G401.6 (cell line): ENCODE measurements around the gene LIPG.

Source experiments
- FAIRE-seq: peaks from 2 replicates; lab custom pipeline; 2012; peaks lifted over from hg19 to GRCh38; lab: Jason Lieb, UNC

LIPG gene

DNA sequence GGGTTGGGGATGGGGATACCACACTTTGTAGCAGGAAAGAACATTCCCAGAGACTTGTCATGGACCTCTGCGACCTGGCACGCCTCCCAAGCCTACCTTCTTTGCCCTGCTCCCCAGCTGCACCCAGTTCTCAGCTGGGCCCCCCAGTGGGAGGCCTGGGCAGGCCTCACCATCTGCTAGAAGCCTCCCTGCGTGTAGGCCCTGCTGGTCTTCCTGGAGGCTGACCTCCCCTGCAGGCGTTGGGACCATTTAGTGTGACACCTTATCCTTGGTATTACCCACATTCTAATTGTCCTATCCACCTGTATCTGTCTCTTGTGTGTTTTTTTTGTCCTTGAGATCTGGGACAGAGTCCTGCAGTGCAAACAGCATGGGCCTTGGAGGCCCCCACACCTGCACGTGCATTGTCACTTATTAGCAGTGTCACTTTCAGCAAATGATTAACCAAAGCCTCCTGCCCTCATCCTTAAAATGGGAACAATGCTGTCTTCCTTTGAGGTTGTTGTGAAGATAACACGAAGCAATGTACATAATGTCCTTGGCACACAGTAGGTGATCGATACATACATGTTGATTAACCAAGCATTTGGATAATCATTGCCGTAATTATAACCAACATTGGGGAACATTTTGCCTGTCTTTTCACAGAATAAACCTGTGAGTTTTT lies 77.2 kb downstream of the LIPG start:
- no peak for FAIRE-seq

DNA sequence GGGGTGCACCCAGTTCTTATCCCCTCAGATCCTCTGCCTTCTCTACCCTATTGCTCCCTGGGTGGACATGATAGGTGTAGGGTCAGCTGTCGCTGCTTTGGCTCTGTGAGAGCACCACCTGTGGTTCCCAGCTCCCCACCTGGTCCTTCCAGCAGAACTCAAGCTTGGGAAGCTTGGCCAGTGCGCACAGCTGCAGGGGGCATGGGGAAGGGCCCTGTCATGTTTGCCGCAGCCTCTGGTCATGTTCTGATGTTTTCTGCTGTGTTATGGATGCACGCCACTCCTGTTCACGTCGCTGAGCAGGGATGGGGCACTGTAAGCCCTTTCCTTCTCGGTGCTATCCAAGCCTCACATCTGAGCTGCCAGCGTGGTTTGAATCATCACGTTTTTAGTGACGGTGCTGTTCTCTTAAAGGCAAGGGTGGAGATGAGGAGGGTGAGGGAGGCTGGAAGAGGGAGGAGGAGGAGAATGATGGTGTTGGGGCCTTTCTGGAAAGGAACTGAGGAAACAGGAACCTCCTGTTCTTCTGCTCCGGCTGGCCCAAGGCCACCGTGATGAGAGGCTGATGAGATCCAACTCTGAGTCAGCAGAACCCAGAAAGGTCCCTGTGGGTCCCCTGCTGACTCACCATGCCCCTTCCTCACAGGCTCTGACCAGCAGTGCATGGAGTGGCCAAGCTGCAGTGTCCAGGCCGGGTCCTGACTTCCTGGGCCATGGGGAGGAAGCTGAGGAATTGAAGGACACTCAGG lies 78.0 kb downstream of the LIPG start:
- FAIRE-seq: no peak

DNA sequence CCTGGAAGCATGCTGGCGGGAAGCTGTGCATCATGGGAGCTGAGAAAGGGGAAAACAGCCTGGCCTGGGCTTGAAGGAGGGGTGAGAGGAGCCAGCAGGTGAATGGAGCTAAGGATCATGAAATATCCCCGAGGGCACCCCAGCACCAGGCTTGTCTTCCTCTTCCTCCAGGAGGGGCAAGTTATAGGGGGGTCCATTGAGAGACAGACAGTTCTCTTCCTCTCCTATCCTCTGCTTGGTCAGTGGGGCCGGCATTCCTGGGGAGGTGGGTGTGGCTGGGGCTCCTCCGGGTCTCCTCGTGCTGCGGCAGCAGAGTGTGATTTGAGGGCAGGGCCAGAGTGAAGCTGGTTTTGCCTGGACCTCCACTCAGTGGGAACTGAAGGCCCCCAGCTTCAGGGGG lies 78.9 kb downstream of the LIPG start:
- FAIRE-seq: no peak

DNA sequence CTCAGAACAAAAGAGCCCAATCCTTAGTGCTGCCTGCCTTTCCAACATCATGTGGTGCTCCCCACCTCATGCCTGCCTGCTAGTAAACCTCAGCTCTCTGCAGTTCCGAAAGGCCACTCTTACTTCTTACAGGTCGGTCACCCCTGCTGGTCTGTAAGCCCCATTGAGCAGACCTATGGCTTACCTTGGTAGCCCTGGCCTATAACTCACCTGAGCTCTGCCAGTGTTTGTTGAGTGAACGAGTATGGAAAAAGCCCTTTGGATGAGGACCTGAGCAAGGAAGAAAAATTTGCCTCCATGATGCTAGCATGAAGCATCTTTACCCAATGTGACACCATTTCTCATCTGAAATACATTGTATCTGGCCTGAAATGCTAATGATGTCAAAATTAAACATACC lies 83.3 kb downstream of the LIPG start:
- FAIRE-seq: no peak

- no peak for FAIRE-seq
Observed at GRCh38 chr18:49645841-49646351, 84.0 kb downstream of the LIPG start.

DNA sequence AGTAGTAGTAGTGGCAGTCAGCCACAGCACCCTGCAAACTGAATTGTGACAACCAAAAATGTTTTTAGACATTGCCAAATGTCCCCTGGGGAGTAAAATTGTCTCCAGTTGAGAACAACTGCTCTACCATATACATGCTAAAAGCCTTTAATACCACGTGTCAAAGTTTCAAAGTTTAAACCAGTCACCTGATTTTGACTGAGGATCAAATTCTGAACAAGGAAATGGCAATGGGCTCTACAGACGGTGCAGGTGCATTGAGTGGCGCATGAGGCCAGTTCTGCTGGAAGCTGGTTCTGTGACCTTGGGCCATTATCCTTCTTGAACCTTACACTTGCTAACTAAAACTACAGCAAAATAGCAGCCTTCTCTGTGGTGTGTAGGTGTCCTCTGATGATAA lies 85.0 kb downstream of the LIPG start:
- FAIRE-seq: no peak

- no peak for FAIRE-seq
Observed at GRCh38 chr18:49647496-49648168, 85.8 kb downstream of the LIPG start.

DNA sequence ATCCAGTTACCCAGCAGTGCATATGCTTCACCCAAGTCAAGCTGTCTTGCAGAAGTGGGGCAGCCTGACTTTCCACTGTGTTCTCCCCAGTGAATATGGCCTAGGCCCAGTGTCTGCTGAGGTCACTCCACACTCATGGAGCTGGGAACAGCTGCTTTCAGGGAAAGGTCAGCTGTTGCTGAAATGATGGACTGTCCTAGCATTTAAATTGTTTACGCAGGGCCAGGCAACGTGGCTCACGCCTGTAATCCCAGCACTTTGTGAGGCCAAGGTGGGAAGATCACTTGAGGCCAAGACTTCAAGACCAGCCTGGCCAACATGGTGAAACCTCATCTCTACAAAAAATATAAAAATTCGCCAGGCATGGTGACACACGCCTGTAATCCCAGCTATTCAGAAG lies 86.5 kb downstream of the LIPG start:
- FAIRE-seq: no peak
